IMR-90 (cell line): ENCODE results near the gene TMA7. TPM values are rescaled to one million over a fixed set of nuclear protein-coding genes. Genes with fewer than 3 reads are reported as not detected.

Experiments used
- ATAC-seq: fragments of 200-7000 bp; cut with Tn5 transposase; 2 replicates; pipeline ENCODE4 v1.9.1; 2020; ENCODE audit warnings: low read depth, mild to moderate bottlenecking, moderate library complexity
- BruUV-seq: library from RNA; stranded (reverse); fragments of 400-500 nt; replicated peaks from 2 replicates; lab custom pipeline; 2021; lab: Mats Ljungman, UMichigan
- CTCF ChIA-PET: fragments of 300-600 bp; formaldehyde crosslinking; extraction: SDS; loops from one replicate; lab custom pipeline; 2021; ENCODE audit warnings: antibody characterized with exemption; lab: Yijun Ruan, JAX
- POLR2A ChIA-PET: fragments of 300-600 bp; sonication (Branson Sonifier 250); formaldehyde crosslinking; loops from one replicate; lab custom pipeline; 2022; ENCODE audit warnings: antibody characterized with exemption; ENCODE audit not compliant: unreplicated experiment; lab: Charles Lee
- DNase-seq: peaks from one replicate; pipeline ENCODE4 v3.0.0; 2013
- H2AFZ ChIP-seq: replicated peaks from 2 replicates; pipeline ENCODE3; 2013; ENCODE audit warnings: low read length, mild to moderate bottlenecking; ENCODE audit not compliant: poor library complexity
- H2AK5ac ChIP-seq: 2 replicates; pipeline ENCODE4 v1.6.1; 2013; ENCODE audit warnings: low read depth, low read length, inconsistent platforms
- H2AK9ac ChIP-seq: replicated peaks from 2 replicates; pipeline ENCODE3; 2013; ENCODE audit warnings: mild to moderate bottlenecking, low read depth, low read length, moderate library complexity; ENCODE audit not compliant: poor library complexity
- H2BK120ac ChIP-seq: 2 replicates; pipeline ENCODE4 v1.6.1; 2013; ENCODE audit warnings: low read depth, low read length, inconsistent platforms
- H2BK15ac ChIP-seq: 3 replicates; pipeline ENCODE4 v1.6.1; 2013; ENCODE audit warnings: low read depth, low read length, inconsistent platforms
- H2BK20ac ChIP-seq: 2 replicates; pipeline ENCODE4 v1.6.1; 2013; ENCODE audit warnings: low read depth, mild to moderate bottlenecking, inconsistent platforms, low read length, moderate library complexity
- H2BK5ac ChIP-seq: 2 replicates; pipeline ENCODE4 v1.6.1; 2013; ENCODE audit warnings: mild to moderate bottlenecking, low read depth, low read length, inconsistent platforms; ENCODE audit not compliant: poor library complexity, severe bottlenecking
- H3K14ac ChIP-seq: replicated peaks from 2 replicates; pipeline ENCODE4 v1.6.1; 2013; ENCODE audit warnings: low read depth, low read length, inconsistent platforms
- H3K18ac ChIP-seq: 2 replicates; pipeline ENCODE4 v1.6.1; 2013; ENCODE audit warnings: low read depth, low read length, control low read depth
- H3K23ac ChIP-seq: 2 replicates; pipeline ENCODE4 v1.6.1; 2013; ENCODE audit warnings: low read depth, low read length, inconsistent platforms
- H3K27ac ChIP-seq: 2 replicates; pipeline ENCODE4 v1.5.1; 2013; ENCODE audit warnings: mild to moderate bottlenecking, control low read depth, low read length; ENCODE audit not compliant: insufficient read depth
- H3K27me3 ChIP-seq: 2 replicates; pipeline ENCODE4 v1.6.1; 2013; ENCODE audit warnings: low read length; ENCODE audit not compliant: control insufficient read depth, insufficient read depth
- H3K36me3 ChIP-seq: 2 replicates; pipeline ENCODE4 v1.6.1; 2013; ENCODE audit warnings: low read length, mixed read lengths; ENCODE audit not compliant: control insufficient read depth, insufficient read depth
- H3K4ac ChIP-seq: 2 replicates; pipeline ENCODE4 v1.6.1; 2013; ENCODE audit warnings: low read depth, low read length, inconsistent platforms
- H3K4me1 ChIP-seq: 2 replicates; pipeline ENCODE4 v1.6.1; 2013; ENCODE audit warnings: low read length, mixed read lengths; ENCODE audit not compliant: control insufficient read depth, insufficient read depth
- H3K4me2 ChIP-seq: 2 replicates; pipeline ENCODE4 v1.6.1; 2013; ENCODE audit warnings: low read depth, mild to moderate bottlenecking, control low read depth, low read length, moderate library complexity
- H3K4me3 ChIP-seq: 2 replicates; pipeline ENCODE4 v1.5.1; 2013; ENCODE audit warnings: low read depth, mild to moderate bottlenecking, control low read depth, low read length, moderate library complexity; ENCODE audit not compliant: insufficient read depth
- H3K56ac ChIP-seq: 2 replicates; pipeline ENCODE4 v1.6.1; 2013; ENCODE audit warnings: low read length, inconsistent platforms; ENCODE audit not compliant: insufficient read depth; ENCODE audit errors: extremely low read depth
- H3K79me1 ChIP-seq, 2 experiments: 2 replicates each; pipeline ENCODE4 v1.6.1; 2013; ENCODE audit warnings: low read length in 2 of 2, inconsistent platforms in 1 of 2, low read depth in 1 of 2
- H3K9ac ChIP-seq: 2 replicates; pipeline ENCODE4 v1.6.1; 2013; ENCODE audit warnings: low read depth, low read length, control low read depth
- H3K9me1 ChIP-seq: 2 replicates; pipeline ENCODE4 v1.6.1; 2013; ENCODE audit warnings: low read length, inconsistent platforms; ENCODE audit not compliant: insufficient read depth
- H3K9me3 ChIP-seq: 2 replicates; pipeline ENCODE4 v1.6.1; 2013; ENCODE audit warnings: low read length; ENCODE audit not compliant: control insufficient read depth, insufficient read depth
- H4K20me1 ChIP-seq: 2 replicates; pipeline ENCODE4 v1.6.1; 2013; ENCODE audit warnings: low read length, inconsistent platforms; ENCODE audit not compliant: insufficient read depth
- H4K5ac ChIP-seq: 2 replicates; pipeline ENCODE4 v1.6.1; 2013; ENCODE audit warnings: mild to moderate bottlenecking, low read depth, low read length, control low read depth
- H4K8ac ChIP-seq, 2 experiments: 2 replicates each; pipeline ENCODE4 v1.6.1; 2013; ENCODE audit warnings: low read depth in 2 of 2, low read length in 2 of 2, control low read depth in 1 of 2, inconsistent platforms in 1 of 2
- H4K91ac ChIP-seq: 2 replicates; pipeline ENCODE4 v1.6.1; 2013; ENCODE audit warnings: low read depth, low read length, inconsistent platforms; ENCODE audit not compliant: insufficient read depth
- BHLHE40 ChIP-seq: fragments of 150-350 bp; IDR thresholded peaks from 2 replicates; pipeline ENCODE4 v1.6.1; 2016; ENCODE audit warnings: mild to moderate bottlenecking, low read depth, low read length
- CEBPB ChIP-seq: IDR thresholded peaks from 2 replicates; pipeline ENCODE4 v1.6.1; 2012; ENCODE audit warnings: low read depth, low read length, improper control_type of control experiment
- CHD1 ChIP-seq: IDR thresholded peaks from 2 replicates; pipeline ENCODE4 v1.6.1; 2012; ENCODE audit warnings: low read depth, low read length, improper control_type of control experiment
- CTCF ChIP-seq: conservative IDR thresholded peaks from 2 replicates; pipeline ENCODE4 v1.5.1; 2012; ENCODE audit warnings: mild to moderate bottlenecking, low read depth, low read length, improper control_type of control experiment
- FOS ChIP-seq: fragments of 150-350 bp; IDR thresholded peaks from 2 replicates; pipeline ENCODE4 v1.6.1; 2016; ENCODE audit warnings: low read depth, low read length
- MXI1 ChIP-seq: IDR thresholded peaks from 2 replicates; pipeline ENCODE4 v1.6.1; 2012; ENCODE audit warnings: low read depth, mild to moderate bottlenecking, low read length, moderate library complexity, borderline replicate concordance
- POLR2A ChIP-seq: IDR thresholded peaks from 2 replicates; pipeline ENCODE4 v1.6.1; 2012; ENCODE audit warnings: mild to moderate bottlenecking, low read depth, low read length
- RCOR1 ChIP-seq: IDR thresholded peaks from 2 replicates; pipeline ENCODE4 v1.6.1; 2012; ENCODE audit warnings: mild to moderate bottlenecking, low read length, improper control_type of control experiment; ENCODE audit not compliant: insufficient replicate concordance
- SMC3 ChIP-seq: fragments of 150-350 bp; IDR thresholded peaks from 2 replicates; pipeline ENCODE4 v1.6.1; 2016; ENCODE audit warnings: low read depth, mild to moderate bottlenecking, antibody characterized with exemption, low read length, moderate library complexity
- USF2 ChIP-seq: fragments of 150-350 bp; IDR thresholded peaks from 2 replicates; pipeline ENCODE4 v1.6.1; 2017; ENCODE audit warnings: mild to moderate bottlenecking, antibody characterized with exemption, low read length, low read depth
- WGBS, 2 experiments: methylation state at CpG; one replicate each; pipeline versions ENCODE4 v1.1.5 to v1.1.7; 2013; ENCODE audit warnings: missing lambda C conversion rate in 2 of 2; ENCODE audit not compliant: insufficient read length in 1 of 2; ENCODE audit errors: extremely low coverage in 2 of 2; 5-methylcytosine and 5-hydroxymethylcytosine counted together
- dilution Hi-C: fragments of 300-500 bp; cut with HindIII; formaldehyde crosslinking; loops from one replicate; pipeline ENCODE4 v1.14.3; 2018; ENCODE audit warnings: low sequenced_read_pairs; ENCODE audit not compliant: unreplicated experiment
- in situ Hi-C: fragments of 300-500 bp; cut with MboI; formaldehyde crosslinking; loops from 3 replicates; pipeline ENCODE4 v1.14.3; 2019; ENCODE audit warnings: low sequenced_read_pairs, inconsistent platforms, mixed read lengths
- intact Hi-C: fragments of 100-400 bp; cut with micrococcal nuclease; formaldehyde crosslinking; loops from 2 replicates; pipeline ENCODE4 v1.10.0; 2022
- polyA plus RNA-seq, 3 experiments: library from polyadenylated mRNA; depleted of rRNA; stranded (reverse); fragments of >200 nt; gene quantifications; 2 replicates each; pipeline ENCODE4 v1.2.3, GENCODE V29; 2012; ENCODE audit warnings: low replicate concordance in 1 of 3
- total RNA-seq: library from RNA; depleted of rRNA; stranded (reverse); fragments of >200 nt; gene quantifications from 2 replicates; pipeline ENCODE4 v1.2.3, GENCODE V29; 2012

The TMA7 gene
- total and polyA plus RNA-seq, 2 of the 4 experiments (the other 2 are of a cell fraction) = 81.9 to 240 TPM

GRCh38 chr3:48399387-48400172 is 40.5 kb upstream of the TMA7 start:
- ATAC-seq (no peak), DNase-seq (no peak)
- Histone ChIP-seq H3K4me3 (no peak overlapping the region), H2AFZ (peak overlapping the region; percentile 50), H2BK15ac (no peak overlapping the region), H2AK9ac (peak overlapping the region; percentile 48), H3K4ac (no peak overlapping the region), H3K9ac (no peak overlapping the region), H3K14ac (no peak overlapping the region), H2BK20ac (no peak overlapping the region), H2BK5ac (no peak overlapping the region), H3K18ac (no peak overlapping the region), H3K23ac (no peak overlapping the region), H4K5ac (no peak overlapping the region), H2AK5ac (no peak overlapping the region), H3K27ac (no peak overlapping the region), H3K4me1 (peaks cover 7% of the 10 kb centered on the region), H2BK120ac (no peak overlapping the region), H4K91ac (no peak overlapping the region), H4K8ac (no peak overlapping the region), H3K27me3 (peaks cover 10% of the 10 kb centered on the region), H3K79me1 (no peaks in the 10 kb centered on the region), H3K4me2 (no peak overlapping the region), H3K9me3 (no peaks in the 10 kb centered on the region), H3K56ac (no peak overlapping the region), H4K20me1 (no peaks in the 10 kb centered on the region), H3K36me3 (peaks cover 12% of the 10 kb centered on the region; the same call in 1 of the 2 replicates), H3K9me1 (peaks cover 7% of the 10 kb centered on the region; the same call in 1 of the 2 replicates)
- CTCF ChIA-PET = interaction anchor here (1.8 to 4.8 kb wide), 2 partner anchors 33 to 37 kb away, joined by 16 to 65 read pairs; no protein-coding TSS in a partner anchor
- in situ Hi-C loops (loop anchor here (5.0 kb wide), 1 partner anchor 38 kb away; no protein-coding TSS in a partner anchor), dilution Hi-C loops (no loop called here), intact Hi-C loops (no loop called here)
- BruUV-seq = no TSS peak
- WGBS, 2 experiments = 100% methylated on average over 1 of the region's 4 CpGs; no CpG with 5 or more reads in 1 of the 2 experiments
- TF ChIP-seq FOS (no peak), CTCF (no peak), CHD1 (no peak), SMC3 (no peak), POLR2A (no peak), MXI1 (no peak), RCOR1 (no peak), USF2 (no peak), CEBPB (no peak), BHLHE40 (no peak)
- POLR2A ChIA-PET = no interaction called here
